GM18505 (cell line): ENCODE data around the gene INTS11.

ENCODE experiments used
- ATAC-seq: cut with Tn5 transposase; IDR thresholded peaks from one replicate; pipeline ENCODE4 v1.9.1; 2021; ENCODE audit not compliant: unreplicated experiment
- POLR2A ChIP-seq: IDR thresholded peaks from 4 replicates; pipeline ENCODE4 v1.6.1; 2011; ENCODE audit warnings: borderline replicate concordance; ENCODE audit not compliant: insufficient read depth, insufficient read length; ENCODE audit errors: extremely low read depth

The INTS11 gene

GRCh38 chr1:1361982-1362423 lies 37.5 kb upstream of the INTS11 start:
- ATAC-seq: no peak
- no peak for TF ChIP-seq POLR2A

GRCh38 chr1:1361233-1361981 lies 36.9 kb upstream of the INTS11 start:
- ATAC-seq: no peak
- no peak for TF ChIP-seq POLR2A

GRCh38 chr1:1360506-1361169 lies 36.2 kb upstream of the INTS11 start:
- TF ChIP-seq POLR2A: no peak
- ATAC-seq: no peak

- no peak for ATAC-seq
- no peak for TF ChIP-seq POLR2A
Measured at GRCh38 chr1:1359664-1360468, 35.4 kb upstream of the INTS11 start.

- no peak for TF ChIP-seq POLR2A
- ATAC-seq: no peak
Measured at GRCh38 chr1:1359308-1359663, 34.8 kb upstream of the INTS11 start.

GRCh38 chr1:1358433-1359271 lies 34.2 kb upstream of the INTS11 start, which contains the start of gene MXRA8:
Gene MXRA8, minus strand, starts transcription at chr1:1358555. Its CDS starts 51 bp downstream, at chr1:1358504.
- no peak for ATAC-seq
- no peak for TF ChIP-seq POLR2A

- TF ChIP-seq POLR2A: no peak
- ATAC-seq: no peak
Measured at GRCh38 chr1:1357871-1358432, 33.5 kb upstream of the INTS11 start.

GRCh38 chr1:1356796-1357401 lies 32.4 kb upstream of the INTS11 start:
- no peak for ATAC-seq
- TF ChIP-seq POLR2A: no peak

GRCh38 chr1:1356166-1356795 lies 31.8 kb upstream of the INTS11 start:
- no peak for TF ChIP-seq POLR2A
- ATAC-seq: no peak

- TF ChIP-seq POLR2A: no peak
- ATAC-seq: no peak
Measured at GRCh38 chr1:1355416-1355815, 31.0 kb upstream of the INTS11 start.

- no peak for TF ChIP-seq POLR2A
- ATAC-seq: no peak
Measured at GRCh38 chr1:1354271-1355247, 30.1 kb upstream of the INTS11 start.
